ENCODE data around the gene CDH4.

CDH4 gene

GRCh38 chr20:61868006-61868405 is 615.9 kb downstream of the CDH4 start:
- TF ChIP-seq ZFX (IDR thresholded peaks at IDR 0.05; ENCODE audit: borderline replicate concordance) = no peak
- no peak for TF ChIP-seq CTCF (IDR thresholded peaks at IDR 0.05)
- H3K27ac ChIP-seq = no peak overlapping the region

GRCh38 chr20:61868466-61869090 is 616.5 kb downstream of the CDH4 start:
- no peak overlapping the region for H3K27ac ChIP-seq
- no peak for TF ChIP-seq CTCF (IDR thresholded peaks at IDR 0.05)
- TF ChIP-seq ZFX (IDR thresholded peaks at IDR 0.05; ENCODE audit: borderline replicate concordance) = no peak

- TF ChIP-seq ZFX (IDR thresholded peaks at IDR 0.05; ENCODE audit: borderline replicate concordance) (no peak), CTCF (IDR thresholded peaks at IDR 0.05) (no peak)
- no peak overlapping the region for H3K27ac ChIP-seq
Measured at GRCh38 chr20:61869750-61870507, 617.9 kb downstream of the CDH4 start.

- TF ChIP-seq ZFX (IDR thresholded peaks at IDR 0.05; ENCODE audit: borderline replicate concordance) (no peak), CTCF (IDR thresholded peaks at IDR 0.05) (no peak)
- H3K27ac ChIP-seq = no peak overlapping the region
Measured at GRCh38 chr20:61871160-61871559, 619.1 kb downstream of the CDH4 start.

GRCh38 chr20:61871913-61872312 is 619.9 kb downstream of the CDH4 start:
- TF ChIP-seq CTCF (IDR thresholded peaks at IDR 0.05) (no peak), ZFX (IDR thresholded peaks at IDR 0.05; ENCODE audit: borderline replicate concordance) (no peak)

GRCh38 chr20:61872371-61872900 is 620.4 kb downstream of the CDH4 start:
- TF ChIP-seq ZFX (IDR thresholded peaks at IDR 0.05; ENCODE audit: borderline replicate concordance) = no peak
- H3K27ac ChIP-seq = no peak overlapping the region

More at GRCh38 chr20:61871913-61872312, 619.9 kb downstream of the CDH4 start:
- no peak overlapping the region for H3K27ac ChIP-seq

GRCh38 chr20:61873651-61874420 is 621.8 kb downstream of the CDH4 start:
- TF ChIP-seq CTCF (IDR thresholded peaks at IDR 0.05) (no peak), ZFX (IDR thresholded peaks at IDR 0.05; ENCODE audit: borderline replicate concordance) (no peak)
- no peak overlapping the region for H3K27ac ChIP-seq
